Thoracic aorta (tissue), 2 donors: Measurements from ENCODE around the gene CCDC85A. TPM values are rescaled to one million over a fixed set of nuclear protein-coding genes. Genes with fewer than 3 reads are reported as not detected.

Source experiments
- ATAC-seq: fragments of 150-250 bp; one replicate; pipeline ENCODE4 v1.8.0; 2017; ENCODE audit warnings: low read depth; ENCODE audit not compliant: insufficient number of reproducible peaks, low FRiP score
- DNase-seq: peaks from one replicate; pipeline ENCODE4 v3.0.0-alpha.2; 2020; ENCODE audit warnings: low spot score
- H3K27ac ChIP-seq, 2 donors: fragments of 200-600 bp; sonication (generic); 1 replicate in 1 of 2; 2 replicates in 1 of 2; pipeline ENCODE4 v1.5.1; 2016; ENCODE audit warnings: mild to moderate bottlenecking in 2 of 2, moderate library complexity in 2 of 2
- H3K27me3 ChIP-seq: fragments of 200-600 bp; sonication (generic); replicated peaks from 2 replicates; pipeline ENCODE4 v1.6.0; 2016; ENCODE audit warnings: mild to moderate bottlenecking; ENCODE audit not compliant: insufficient read depth
- H3K36me3 ChIP-seq: fragments of 200-600 bp; sonication (generic); one replicate; pipeline ENCODE4 v1.5.1; 2016
- H3K4me1 ChIP-seq, 2 donors: fragments of 200-600 bp; sonication (generic); 1 replicate in 1 of 2; 2 replicates in 1 of 2; pipeline versions ENCODE4 v1.5.1 to v1.6.0; 2016; ENCODE audit warnings: low read depth in 2 of 2, mild to moderate bottlenecking in 1 of 2; ENCODE audit not compliant: control insufficient read depth in 1 of 2
- H3K4me3 ChIP-seq: fragments of 200-600 bp; sonication (generic); 2 replicates; pipeline ENCODE4 v1.5.1; 2016; ENCODE audit warnings: mild to moderate bottlenecking
- H3K9me3 ChIP-seq: fragments of 200-600 bp; sonication (generic); 2 replicates; pipeline ENCODE4 v1.5.1; 2016
- CTCF ChIP-seq: fragments of 200-600 bp; sonication (generic); IDR thresholded peaks from one replicate; pipeline ENCODE4 v1.5.1; 2019; ENCODE audit warnings: antibody characterized with exemption
- total RNA-seq, 2 donors: library from RNA; depleted of rRNA; stranded (reverse); fragments of >200 nt; gene quantifications; one replicate each; pipeline versions ENCODE4 v1.1.0 to v1.2.3, GENCODE V29; 2016

CCDC85A gene
- total RNA-seq, 2 donors from 2014 or later: 3.7 to 4.2 TPM

DNA sequence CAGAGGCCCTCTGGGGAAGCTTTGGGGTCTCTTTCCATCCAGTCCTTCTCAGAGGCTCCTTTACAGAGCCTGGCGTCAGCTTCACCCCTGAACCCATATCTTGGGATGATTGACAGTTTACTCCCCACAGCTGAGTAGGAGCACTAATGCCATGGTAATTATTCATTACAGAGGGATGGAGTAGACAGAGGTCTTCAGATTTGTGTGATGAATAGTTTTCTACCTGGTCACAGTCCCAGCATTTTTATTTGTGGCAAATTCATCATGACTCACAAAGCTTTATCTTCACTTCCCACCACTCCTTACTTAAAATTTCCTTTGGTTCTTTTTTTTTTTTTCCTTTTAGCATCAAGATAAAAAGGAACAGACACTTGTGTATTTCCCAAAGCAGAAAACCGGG lies 104.2 kb downstream of the CCDC85A start:
- Histone ChIP-seq H3K27ac (no peak overlapping the region), H3K4me3 (no peak overlapping the region), H3K36me3 (no peaks in the 10 kb centered on the region), H3K27me3 (no peaks in the 10 kb centered on the region), H3K9me3 (no peaks in the 10 kb centered on the region), H3K4me1 (no peaks in the 10 kb centered on the region)
- DNase-seq: no peak
- TF ChIP-seq CTCF: no peak
- ATAC-seq: no peak

- Histone ChIP-seq H3K36me3 (no peaks in the 10 kb centered on the region), H3K27me3 (no peaks in the 10 kb centered on the region), H3K27ac (no peak overlapping the region), H3K4me3 (no peak overlapping the region), H3K9me3 (no peaks in the 10 kb centered on the region), H3K4me1 (no peaks in the 10 kb centered on the region)
- no peak for DNase-seq
- ATAC-seq: no peak
- TF ChIP-seq CTCF: no peak
These were observed 105.2 kb downstream of the CCDC85A start for GRCh38 chr2:56288838-56289580.

DNA sequence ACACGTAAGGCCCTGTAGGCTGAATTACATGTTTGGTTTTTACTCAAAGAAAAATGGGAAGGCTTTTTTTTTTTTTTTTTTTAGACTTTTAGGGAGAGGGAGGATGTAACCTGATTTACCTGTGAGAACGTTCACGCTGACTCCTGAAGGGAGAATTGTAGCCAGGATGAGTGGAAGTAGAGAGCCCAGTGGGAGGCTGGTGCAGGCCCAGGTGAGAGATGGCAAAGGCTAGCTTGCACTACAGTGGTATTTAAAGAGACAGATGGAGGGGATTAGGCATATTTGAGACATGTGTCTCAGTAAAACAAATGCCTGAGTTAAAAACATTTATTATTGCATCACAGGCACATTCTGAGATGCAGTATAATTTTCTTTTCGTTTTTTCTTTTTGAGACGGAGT lies 107.9 kb downstream of the CCDC85A start:
- Histone ChIP-seq H3K9me3 (no peaks in the 10 kb centered on the region), H3K36me3 (no peaks in the 10 kb centered on the region)
- no peak for ATAC-seq

DNA sequence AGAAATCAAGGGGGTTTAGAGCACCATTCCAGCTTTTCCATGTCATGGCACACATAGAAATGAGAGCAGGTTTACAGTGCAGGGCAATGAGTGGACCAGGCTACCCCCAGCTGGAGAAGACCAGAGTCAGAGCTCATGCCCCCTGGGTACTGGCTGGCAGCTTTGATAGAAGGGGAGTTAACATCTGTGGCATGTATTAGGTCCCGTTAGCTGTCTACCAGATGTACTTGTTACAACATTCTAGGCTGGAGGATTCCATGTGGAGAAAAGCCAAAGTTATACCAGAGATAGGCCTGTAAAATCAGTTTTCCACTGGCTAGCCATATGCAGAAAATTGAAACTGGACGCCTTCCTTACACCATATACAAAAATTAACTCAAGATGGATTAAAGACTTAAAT lies 109.2 kb downstream of the CCDC85A start:
- H3K9me3 ChIP-seq: no peaks in the 10 kb centered on the region
- H3K4me1 ChIP-seq: no peaks in the 10 kb centered on the region
- H3K36me3 ChIP-seq: no peaks in the 10 kb centered on the region
- H3K27ac ChIP-seq: no peak overlapping the region
- H3K27me3 ChIP-seq: no peaks in the 10 kb centered on the region
- DNase-seq: no peak
- no peak for ATAC-seq
- H3K4me3 ChIP-seq: no peak overlapping the region
- TF ChIP-seq CTCF: no peak

More for the DNA sequence above, 107.9 kb downstream of the CCDC85A start:
- no peaks in the 10 kb centered on the region for H3K4me1 ChIP-seq
- no peaks in the 10 kb centered on the region for H3K27me3 ChIP-seq
- no peak overlapping the region for H3K27ac ChIP-seq
- TF ChIP-seq CTCF: no peak
- DNase-seq: no peak
- H3K4me3 ChIP-seq: no peak overlapping the region

GRCh38 chr2:56295666-56296065 lies 111.9 kb downstream of the CCDC85A start:
- no peaks in the 10 kb centered on the region for H3K9me3 ChIP-seq
- no peak for ATAC-seq
- TF ChIP-seq CTCF: no peak
- H3K4me3 ChIP-seq: no peak overlapping the region
- H3K27ac ChIP-seq: no peak overlapping the region
- H3K27me3 ChIP-seq: no peaks in the 10 kb centered on the region
- H3K4me1 ChIP-seq: no peaks in the 10 kb centered on the region
- no peak for DNase-seq
- H3K36me3 ChIP-seq: no peaks in the 10 kb centered on the region
